ENCODE results near the gene ZSWIM1. TPM values are rescaled to one million over a fixed set of nuclear protein-coding genes. Genes with fewer than 3 reads are reported as not detected.

Gene ZSWIM1
- polyA plus RNA-seq, 1 donor (not counting 4 experiments of a cell fraction or from before 2014, with no cell fraction given), result 4.4 TPM

DNA sequence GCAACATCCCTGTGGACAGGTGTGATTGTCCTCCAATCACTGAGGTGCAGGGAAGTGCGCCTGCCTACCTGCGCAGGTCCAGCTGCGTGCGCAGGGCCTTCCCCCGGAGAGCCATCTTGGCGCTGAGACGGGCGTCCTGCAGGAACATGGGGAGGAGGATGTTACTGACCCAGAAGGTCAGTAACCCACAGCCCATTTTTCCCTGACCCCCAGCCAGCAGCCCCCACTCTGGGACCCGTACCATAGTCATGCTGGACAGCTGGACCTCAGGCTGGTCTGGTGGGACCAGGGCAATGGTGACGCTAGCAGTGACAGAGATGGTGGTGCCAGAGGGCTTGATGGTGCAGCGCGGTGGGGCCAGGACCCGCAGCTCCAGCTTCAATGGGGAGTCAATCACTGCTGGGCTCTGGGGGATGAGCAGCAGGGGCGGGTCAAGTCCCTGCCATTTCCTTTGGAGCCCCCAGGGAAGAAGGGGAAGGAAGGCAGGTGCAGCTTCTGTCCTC is 21.2 kb downstream of the ZSWIM1 start:
- TF ChIP-seq CTCF (optimal IDR thresholded peaks at IDR 0.05 in 1 of 3, IDR thresholded peaks at IDR 0.05 in 1 of 3, conservative IDR thresholded peaks at IDR 0.05 in 1 of 3; ENCODE audit: extremely low read depth in 1 of 3, insufficient read depth in 2 of 3, low read length in 3 of 3) (no peak), EZH2 (IDR thresholded peaks at IDR 0.05; ENCODE audit: low read length) (no peak)
- dilution Hi-C loops (cut with MboI; ENCODE audit: extremely low pct_ligation_motif_present, low sequenced_read_pairs), result no loop called here
- peaks cover 9 to 27% of the 10 kb centered on the region in 2 experiments for H3K36me3 ChIP-seq (ENCODE audit: control insufficient read depth in 2 of 2, extremely low read depth in 1 of 2, insufficient read depth in 2 of 2, low read length in 2 of 2)

GRCh38 chr20:45904583-45905504 is 23.8 kb downstream of the ZSWIM1 start:
- Histone ChIP-seq H3K27ac (ENCODE audit: control insufficient read depth, insufficient read depth, low read length) (no peak overlapping the region), H3K9me3 (ENCODE audit: control insufficient read depth, low read depth, low read length) (no peaks in the 10 kb centered on the region), H3K36me3 (ENCODE audit: control insufficient read depth in 2 of 2, extremely low read depth in 1 of 2, insufficient read depth in 2 of 2, low read length in 2 of 2) (peaks cover 7 to 23% of the 10 kb centered on the region in 2 experiments), H2AFZ (ENCODE audit: control insufficient read depth, low read length) (no peak overlapping the region), H3K9me1 (ENCODE audit: control insufficient read depth, extremely low read depth, insufficient read depth, low read length) (peaks cover 7% of the 10 kb centered on the region), H3K79me2 (ENCODE audit: control insufficient read depth, insufficient read depth, low read length) (no peaks in the 10 kb centered on the region), H4K20me1 (ENCODE audit: control insufficient read depth, extremely low read depth, insufficient read depth, low read length) (no peaks in the 10 kb centered on the region), H3K4me1 (ENCODE audit: control insufficient read depth, extremely low read depth, insufficient read depth, low read length) (peaks cover 13% of the 10 kb centered on the region), H3K9ac (ENCODE audit: control insufficient read depth, extremely low read depth, insufficient read depth, low read length) (no peak overlapping the region), H3K4me3 (ENCODE audit: control insufficient read depth in 2 of 3, extremely low read depth in 1 of 3, insufficient read depth in 2 of 3, low read depth in 1 of 3, low read length in 3 of 3) (no peak overlapping the region), H3K27me3 (ENCODE audit: control insufficient read depth, extremely low read depth, insufficient read depth, low read length) (no peaks in the 10 kb centered on the region), H3K4me2 (ENCODE audit: control insufficient read depth, extremely low read depth, insufficient read depth, low read depth, low read length) (no peak overlapping the region)
- FAIRE-seq, result no peak
- TF ChIP-seq CTCF (optimal IDR thresholded peaks at IDR 0.05 in 1 of 3, IDR thresholded peaks at IDR 0.05 in 1 of 3, conservative IDR thresholded peaks at IDR 0.05 in 1 of 3; ENCODE audit: extremely low read depth in 1 of 3, insufficient read depth in 2 of 3, low read length in 3 of 3) (no peak), EZH2 (IDR thresholded peaks at IDR 0.05; ENCODE audit: low read length) (no peak)
- dilution Hi-C loops (cut with MboI; ENCODE audit: extremely low pct_ligation_motif_present, low sequenced_read_pairs), result no loop called here
- no peak for DNase-seq (ENCODE audit: low read depth, low spot score)

More for the DNA sequence above, 21.2 kb downstream of the ZSWIM1 start:
- no peaks in the 10 kb centered on the region for H3K9me3 ChIP-seq (ENCODE audit: control insufficient read depth, low read depth, low read length)
- peaks cover 7% of the 10 kb centered on the region for H3K9me1 ChIP-seq (ENCODE audit: control insufficient read depth, extremely low read depth, insufficient read depth, low read length)
- no peaks in the 10 kb centered on the region for H3K79me2 ChIP-seq (ENCODE audit: control insufficient read depth, insufficient read depth, low read length)
- H3K27me3 ChIP-seq (ENCODE audit: control insufficient read depth, extremely low read depth, insufficient read depth, low read length), result no peaks in the 10 kb centered on the region
- H3K4me1 ChIP-seq (ENCODE audit: control insufficient read depth, extremely low read depth, insufficient read depth, low read length), result peaks cover 13% of the 10 kb centered on the region
- FAIRE-seq (no peak), DNase-seq (ENCODE audit: low read depth, low spot score) (no peak)
- H2AFZ ChIP-seq (ENCODE audit: control insufficient read depth, low read length), result no peak overlapping the region
- H3K9ac ChIP-seq (ENCODE audit: control insufficient read depth, extremely low read depth, insufficient read depth, low read length), result no peak overlapping the region
- no peak overlapping the region for H3K4me3 ChIP-seq (ENCODE audit: control insufficient read depth in 2 of 3, extremely low read depth in 1 of 3, insufficient read depth in 2 of 3, low read depth in 1 of 3, low read length in 3 of 3)
- H4K20me1 ChIP-seq (ENCODE audit: control insufficient read depth, extremely low read depth, insufficient read depth, low read length), result no peaks in the 10 kb centered on the region
- H3K27ac ChIP-seq (ENCODE audit: control insufficient read depth, insufficient read depth, low read length), result no peak overlapping the region
- no peak overlapping the region for H3K4me2 ChIP-seq (ENCODE audit: control insufficient read depth, extremely low read depth, insufficient read depth, low read depth, low read length)
